Lower leg skin (tissue), 3 donors: ENCODE data around the gene ASPSCR1.

Experiments
- POLR2A ChIP-seq, 2 donors: fragments of 450-650 bp; IDR thresholded peaks; one replicate each; pipeline ENCODE4 v1.6.1; 2016 to 2017; ENCODE audit warnings: antibody characterized with exemption in 2 of 2, mild to moderate bottlenecking in 1 of 2, moderate library complexity in 1 of 2
- TF ChIP-seq, protein P1 (sequence below), 3 donors: fragments of 450-650 bp; IDR thresholded peaks; one replicate each; pipeline ENCODE4 v1.5.1; 2016; ENCODE audit warnings: antibody characterized with exemption in 3 of 3, mild to moderate bottlenecking in 3 of 3, moderate library complexity in 2 of 3

DNA sequence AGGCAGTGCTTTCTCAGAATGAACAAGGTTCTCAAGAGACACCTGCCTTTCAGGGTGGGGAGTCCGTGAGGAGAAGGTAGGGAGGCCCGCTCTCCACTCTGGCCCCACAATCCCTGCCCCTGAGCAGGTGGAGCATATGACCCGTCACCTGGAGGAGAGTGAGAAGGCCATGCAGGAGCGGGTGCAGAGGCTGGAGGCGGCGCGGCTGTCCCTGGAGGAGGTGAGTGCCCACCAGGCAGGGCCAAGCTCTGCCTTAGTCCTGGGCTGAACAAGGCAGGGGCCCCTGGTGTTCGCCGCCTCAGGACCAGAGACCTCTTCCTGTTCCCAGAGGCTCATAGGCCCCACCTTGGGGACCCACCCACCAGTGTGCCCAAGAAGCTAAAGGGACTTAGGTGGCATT lies 51.5 kb downstream of the ASPSCR1 start:
- TF ChIP-seq, protein P1, sequence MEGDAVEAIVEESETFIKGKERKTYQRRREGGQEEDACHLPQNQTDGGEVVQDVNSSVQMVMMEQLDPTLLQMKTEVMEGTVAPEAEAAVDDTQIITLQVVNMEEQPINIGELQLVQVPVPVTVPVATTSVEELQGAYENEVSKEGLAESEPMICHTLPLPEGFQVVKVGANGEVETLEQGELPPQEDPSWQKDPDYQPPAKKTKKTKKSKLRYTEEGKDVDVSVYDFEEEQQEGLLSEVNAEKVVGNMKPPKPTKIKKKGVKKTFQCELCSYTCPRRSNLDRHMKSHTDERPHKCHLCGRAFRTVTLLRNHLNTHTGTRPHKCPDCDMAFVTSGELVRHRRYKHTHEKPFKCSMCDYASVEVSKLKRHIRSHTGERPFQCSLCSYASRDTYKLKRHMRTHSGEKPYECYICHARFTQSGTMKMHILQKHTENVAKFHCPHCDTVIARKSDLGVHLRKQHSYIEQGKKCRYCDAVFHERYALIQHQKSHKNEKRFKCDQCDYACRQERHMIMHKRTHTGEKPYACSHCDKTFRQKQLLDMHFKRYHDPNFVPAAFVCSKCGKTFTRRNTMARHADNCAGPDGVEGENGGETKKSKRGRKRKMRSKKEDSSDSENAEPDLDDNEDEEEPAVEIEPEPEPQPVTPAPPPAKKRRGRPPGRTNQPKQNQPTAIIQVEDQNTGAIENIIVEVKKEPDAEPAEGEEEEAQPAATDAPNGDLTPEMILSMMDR (IDR thresholded peaks at IDR 0.05), result no peak
- no peak for TF ChIP-seq POLR2A (IDR thresholded peaks at IDR 0.05)
